Smooth muscle cell (in vitro differentiated cells): Measurements from ENCODE around the gene USP26. TPM values are rescaled to one million over a fixed set of nuclear protein-coding genes. Genes with fewer than 3 reads are reported as not detected.
A peak's percentile ranks its signal among the peaks of the same experiment; 100 is the strongest.

Source experiments
- DNase-seq: peaks from one replicate; lab custom pipeline; 2025; ENCODE audit not compliant: unreplicated experiment; lab: John Stamatoyannopoulos, UW
- H2AFZ ChIP-seq: fragments of 200-600 bp; sonication (generic); 2 replicates; pipeline ENCODE4 v1.6.0; 2016; ENCODE audit warnings: antibody characterized with exemption, low read depth, mild to moderate bottlenecking
- H3F3A ChIP-seq: fragments of 200-600 bp; sonication (generic); 2 replicates; pipeline ENCODE4 v1.6.0; 2017; ENCODE audit warnings: antibody characterized with exemption, low read depth
- H3K27ac ChIP-seq: fragments of 200-600 bp; sonication (generic); 2 replicates; pipeline ENCODE4 v1.5.1; 2016; ENCODE audit warnings: low read depth, mild to moderate bottlenecking
- H3K27me3 ChIP-seq: fragments of 200-600 bp; sonication (generic); 2 replicates; pipeline ENCODE4 v1.6.1; 2016; ENCODE audit warnings: low read depth, mild to moderate bottlenecking
- H3K36me3 ChIP-seq: fragments of 200-600 bp; sonication (generic); 2 replicates; pipeline ENCODE4 v1.5.1; 2016; ENCODE audit warnings: low read depth
- H3K4me1 ChIP-seq: fragments of 200-600 bp; sonication (generic); 2 replicates; pipeline ENCODE4 v1.5.1; 2016; ENCODE audit warnings: low read depth
- H3K4me2 ChIP-seq: fragments of 200-600 bp; sonication (generic); 2 replicates; pipeline ENCODE4 v1.6.0; 2016; ENCODE audit warnings: mild to moderate bottlenecking
- H3K4me3 ChIP-seq: fragments of 200-600 bp; sonication (generic); 2 replicates; pipeline ENCODE4 v1.5.1; 2016; ENCODE audit warnings: mild to moderate bottlenecking
- H3K79me2 ChIP-seq: fragments of 200-600 bp; sonication (generic); 2 replicates; pipeline ENCODE4 v1.6.0; 2016; ENCODE audit warnings: low read depth, mild to moderate bottlenecking
- H3K9ac ChIP-seq: fragments of 200-600 bp; sonication (generic); 2 replicates; pipeline ENCODE4 v1.6.0; 2016; ENCODE audit warnings: low read depth
- H3K9me3 ChIP-seq: fragments of 200-600 bp; sonication (generic); replicated peaks from 2 replicates; pipeline ENCODE4 v1.5.1; 2016; ENCODE audit warnings: low read depth
- H4K20me1 ChIP-seq: fragments of 200-600 bp; sonication (generic); 2 replicates; pipeline ENCODE4 v1.6.0; 2016; ENCODE audit warnings: low read depth
- CTCF ChIP-seq: fragments of 200-600 bp; sonication (generic); IDR thresholded peaks from 2 replicates; pipeline ENCODE4 v1.5.1; 2017; ENCODE audit warnings: borderline replicate concordance, mild to moderate bottlenecking, antibody characterized with exemption; ENCODE audit not compliant: insufficient read depth, poor library complexity, severe bottlenecking
- WGBS: methylation state at CpG from one replicate; pipeline ENCODE4 v1.1.7; 2016; ENCODE audit warnings: low lambda C conversion rate; 5-methylcytosine and 5-hydroxymethylcytosine counted together
- polyA plus RNA-seq: library from polyadenylated mRNA; unstranded; fragments of >200 nt; fragmentation: Nextera tagmentation; extraction: Ambion mirVana; gene quantifications from 2 replicates; pipeline ENCODE4 v1.2.1, GENCODE V29; 2016
- total RNA-seq: library from RNA; depleted of rRNA; stranded (reverse); fragments of >200 nt; gene quantifications from 2 replicates; pipeline ENCODE4 v1.2.3, GENCODE V29; 2014

The USP26 gene
- total and polyA plus RNA-seq, 2 experiments from 2014 or later, result not detected

GRCh38 chrX:133068461-133068860 is 28.4 kb downstream of the USP26 start:
- Histone ChIP-seq H3K9ac (no peak overlapping the region), H3K27me3 (no peaks in the 10 kb centered on the region), H3K27ac (no peak overlapping the region), H2AFZ (no peak overlapping the region), H3K4me1 (no peaks in the 10 kb centered on the region), H3K4me2 (no peak overlapping the region), H3K9me3 (no peaks in the 10 kb centered on the region), H3F3A (no peaks in the 10 kb centered on the region), H4K20me1 (no peaks in the 10 kb centered on the region), H3K36me3 (no peaks in the 10 kb centered on the region), H3K4me3 (no peak overlapping the region), H3K79me2 (no peaks in the 10 kb centered on the region)
- WGBS, result 64% methylated on average over 2 of the region's 2 CpGs
- DNase-seq, result no peak
- no peak for TF ChIP-seq CTCF

GRCh38 chrX:133056341-133056740 is 40.6 kb downstream of the USP26 start:
- Histone ChIP-seq H3K79me2 (no peaks in the 10 kb centered on the region), H3K27ac (peak overlapping the region; percentile 64), H3K27me3 (no peaks in the 10 kb centered on the region), H3K9ac (no peak overlapping the region), H4K20me1 (no peaks in the 10 kb centered on the region), H3F3A (no peaks in the 10 kb centered on the region), H3K36me3 (no peaks in the 10 kb centered on the region), H3K4me3 (no peak overlapping the region), H2AFZ (no peak overlapping the region), H3K4me1 (peaks cover 6% of the 10 kb centered on the region), H3K4me2 (no peak overlapping the region), H3K9me3 (no peaks in the 10 kb centered on the region)
- TF ChIP-seq CTCF, result no peak
- 68% methylated on average over 1 of the region's 1 CpG for WGBS
- no peak for DNase-seq

- Histone ChIP-seq H3K4me3 (no peak overlapping the region), H3K36me3 (no peaks in the 10 kb centered on the region), H3K4me2 (no peak overlapping the region), H4K20me1 (no peaks in the 10 kb centered on the region), H3F3A (no peaks in the 10 kb centered on the region), H3K9me3 (no peaks in the 10 kb centered on the region), H3K79me2 (no peaks in the 10 kb centered on the region), H2AFZ (no peak overlapping the region), H3K4me1 (peaks cover 6% of the 10 kb centered on the region), H3K9ac (no peak overlapping the region), H3K27me3 (no peaks in the 10 kb centered on the region), H3K27ac (peak overlapping the region; percentile 66)
- TF ChIP-seq CTCF, result no peak
- DNase-seq, result no peak
Measured at GRCh38 chrX:133054761-133055405, 42.0 kb downstream of the USP26 start.

GRCh38 chrX:133053861-133054598 is 42.9 kb downstream of the USP26 start:
- H3K9me3 ChIP-seq, result no peaks in the 10 kb centered on the region
- no peaks in the 10 kb centered on the region for H3K27me3 ChIP-seq
- H2AFZ ChIP-seq, result no peak overlapping the region
- H3K36me3 ChIP-seq, result no peaks in the 10 kb centered on the region
- no peaks in the 10 kb centered on the region for H4K20me1 ChIP-seq
- no peaks in the 10 kb centered on the region for H3K79me2 ChIP-seq
- no peak for TF ChIP-seq CTCF
- H3K4me3 ChIP-seq, result no peak overlapping the region
- 31% methylated on average over 3 of the region's 3 CpGs for WGBS
- no peak overlapping the region for H3K9ac ChIP-seq
- peaks cover 6% of the 10 kb centered on the region for H3K4me1 ChIP-seq
- peak overlapping the region; percentile 66 for H3K27ac ChIP-seq
- H3K4me2 ChIP-seq, result peak overlapping the region; percentile 6
- DNase-seq, result no peak
- H3F3A ChIP-seq, result no peaks in the 10 kb centered on the region
